HepG2 (cell line): ENCODE data around the gene CAPN8. TPM values are rescaled to one million over a fixed set of nuclear protein-coding genes. Genes with fewer than 3 reads are reported as not detected.
A peak's percentile ranks its signal among the peaks of the same experiment; 100 is the strongest.

ENCODE experiments used
- CSRNP2 ChIP-seq: sonication (generic); formaldehyde crosslinking; conservative IDR thresholded peaks from 2 replicates; pipeline ENCODE4 v1.8.0; 2022; ENCODE audit warnings: low read depth, missing genetic modification reagents
- FOXJ3 ChIP-seq: sonication (generic); formaldehyde crosslinking; IDR thresholded peaks from 2 replicates; pipeline ENCODE4 v1.4.0; 2020; ENCODE audit warnings: missing genetic modification reagents, mild to moderate bottlenecking, borderline replicate concordance
- GMEB1 ChIP-seq: sonication (generic); formaldehyde crosslinking; IDR thresholded peaks from 2 replicates; pipeline ENCODE4 v1.5.1; 2020; ENCODE audit warnings: missing genetic modification reagents, mild to moderate bottlenecking, borderline replicate concordance
- KMT2A ChIP-seq: sonication (generic); formaldehyde crosslinking; IDR thresholded peaks from 2 replicates; pipeline ENCODE4 v1.4.0; 2020; ENCODE audit warnings: missing genetic modification reagents
- MAFK ChIP-seq, 2 experiments: IDR thresholded peaks in 1 of 2; conservative IDR thresholded peaks in 1 of 2; 2 replicates each; pipeline ENCODE4 v1.6.1; 2011; ENCODE audit warnings: improper control_type of control experiment in 2 of 2, low read length in 2 of 2
- MED1 ChIP-seq: sonication (generic); formaldehyde crosslinking; IDR thresholded peaks from 2 replicates; pipeline ENCODE4 v1.4.0; 2020; ENCODE audit warnings: missing genetic modification reagents
- NR0B2 ChIP-seq: sonication (generic); formaldehyde crosslinking; IDR thresholded peaks from 2 replicates; pipeline ENCODE4 v1.4.0; 2020; ENCODE audit warnings: mild to moderate bottlenecking, missing genetic modification reagents
- RBM39 ChIP-seq: fragments of 200-400 bp; formaldehyde crosslinking; IDR thresholded peaks from one replicate; pipeline ENCODE4 v1.6.1; 2018; ENCODE audit warnings: antibody characterized with exemption, mild to moderate bottlenecking, low read depth, low read length; ENCODE audit not compliant: poor library complexity, severe bottlenecking
- RELA ChIP-seq: sonication (generic); formaldehyde crosslinking; IDR thresholded peaks from 2 replicates; pipeline ENCODE4 v1.4.0; 2020; ENCODE audit warnings: missing genetic modification reagents
- SOX5 ChIP-seq: IDR thresholded peaks from 2 replicates; pipeline ENCODE4 v1.6.1; 2016; ENCODE audit warnings: borderline replicate concordance
- SP4 ChIP-seq: sonication (generic); formaldehyde crosslinking; IDR thresholded peaks from 2 replicates; pipeline ENCODE4 v1.8.1; 2023; ENCODE audit warnings: mild to moderate bottlenecking, missing genetic modification reagents
- TFE3 ChIP-seq: IDR thresholded peaks from 2 replicates; pipeline ENCODE4 v1.6.1; 2016
- ZNF10 ChIP-seq: sonication (generic); formaldehyde crosslinking; IDR thresholded peaks from 2 replicates; pipeline ENCODE4 v1.4.0; 2020; ENCODE audit warnings: mild to moderate bottlenecking, low read depth, missing genetic modification reagents, borderline replicate concordance
- ZNF121 ChIP-seq: sonication (generic); formaldehyde crosslinking; IDR thresholded peaks from 2 replicates; pipeline ENCODE4 v1.5.0; 2020; ENCODE audit warnings: mild to moderate bottlenecking, missing genetic modification reagents
- ZNF143 ChIP-seq: sonication (generic); formaldehyde crosslinking; IDR thresholded peaks from 2 replicates; pipeline ENCODE4 v1.4.0; 2020; ENCODE audit warnings: missing genetic modification reagents
- ZNF180 ChIP-seq: sonication (generic); formaldehyde crosslinking; IDR thresholded peaks from 2 replicates; pipeline ENCODE4 v1.4.0; 2020; ENCODE audit warnings: low read depth, missing genetic modification reagents, borderline replicate concordance
- ZNF282 ChIP-seq: fragments of 450-650 bp; IDR thresholded peaks from 2 replicates; pipeline ENCODE4 v1.6.1; 2018; ENCODE audit not compliant: partially characterized antibody
- ZNF382 ChIP-seq: sonication (generic); formaldehyde crosslinking; IDR thresholded peaks from 2 replicates; pipeline ENCODE4 v1.5.0; 2020; ENCODE audit warnings: missing genetic modification reagents, mild to moderate bottlenecking, borderline replicate concordance
- ZNF414 ChIP-seq: sonication (generic); formaldehyde crosslinking; IDR thresholded peaks from 2 replicates; pipeline ENCODE4 v1.5.0; 2020; ENCODE audit warnings: missing genetic modification reagents
- ZNF567 ChIP-seq: sonication (generic); formaldehyde crosslinking; IDR thresholded peaks from 2 replicates; pipeline ENCODE4 v1.8.1; 2023; ENCODE audit warnings: mild to moderate bottlenecking, missing genetic modification reagents, borderline replicate concordance
- ZNF7 ChIP-seq: IDR thresholded peaks from 2 replicates; pipeline ENCODE4 v1.6.1; 2016; ENCODE audit warnings: missing biosample characterization, missing genetic modification reagents
- ZNF790 ChIP-seq: sonication (generic); formaldehyde crosslinking; IDR thresholded peaks from 2 replicates; pipeline ENCODE4 v1.8.0; 2022; ENCODE audit warnings: missing genetic modification reagents, mild to moderate bottlenecking, borderline replicate concordance
- ZSCAN21 ChIP-seq: sonication (generic); formaldehyde crosslinking; IDR thresholded peaks from 2 replicates; pipeline ENCODE4 v1.8.0; 2022; ENCODE audit warnings: mild to moderate bottlenecking, missing genetic modification reagents, moderate library complexity, borderline replicate concordance
- polyA plus RNA-seq, 8 experiments: library from polyadenylated mRNA; depleted of rRNA in 3 of 8; stranded (reverse) in 7 of 8; unstranded in 1 of 8; fragments of >200 nt; fragmentation: Illumina TruSeq in 4 of 8; extraction: Trizol in 4 of 8; gene quantifications; 2 replicates each; pipeline versions ENCODE4 v1.2.1 to v1.2.3, GENCODE V29; 2011 to 2016; ENCODE audit warnings: low read depth in 4 of 8, missing spikeins in 1 of 8, mixed read lengths in 1 of 8; ENCODE audit not compliant: insufficient read depth in 1 of 8
- total RNA-seq, 5 experiments: library from RNA; depleted of rRNA; stranded (reverse); fragments of >200 nt; fragmentation: Illumina TruSeq; extraction: Trizol; gene quantifications; 2 replicates each; pipeline ENCODE4 v1.2.3, GENCODE V29; 2016; ENCODE audit warnings: low read depth in 1 of 5

Gene CAPN8
- total and polyA plus RNA-seq, 2 of the 13 experiments (the other 11 are each of a cell fraction or from before 2014, with no cell fraction given) = 0.20 to 0.25 TPM

- TF ChIP-seq TFE3 (CRISPR knock-in tag) (no peak), KMT2A (no peak), ZNF414 (CRISPR knock-in tag) (no peak), SOX5 (CRISPR knock-in tag) (peak; percentile 62; the same call in 1 of the 2 replicates), ZNF7 (CRISPR knock-in tag) (no peak), ZNF790 (CRISPR knock-in tag) (no peak), ZNF143 (no peak), ZNF10 (no peak), ZNF282 (no peak), SP4 (CRISPR knock-in tag) (no peak), ZSCAN21 (CRISPR knock-in tag) (no peak), RELA (CRISPR knock-in tag) (no peak), MAFK (conservative IDR thresholded peaks at IDR 0.05 in 1 of 2, IDR thresholded peaks at IDR 0.05 in 1 of 2; ENCODE audit: low read length in 2 of 2) (no peak), ZNF121 (CRISPR knock-in tag) (no peak), ZNF382 (CRISPR knock-in tag) (no peak), RBM39 (no peak), GMEB1 (CRISPR knock-in tag) (no peak; the same call in 1 of the 2 replicates), ZNF567 (CRISPR knock-in tag) (no peak), NR0B2 (no peak), ZNF180 (CRISPR knock-in tag) (no peak), CSRNP2 (no peak), FOXJ3 (peak; percentile 42; the same call in 1 of the 2 replicates), MED1 (CRISPR knock-in tag) (0 out of 2 replicates have a peak, but pooled peaks have one; percentile 16)
Observed at GRCh38 chr1:223622132-223622842, 43.2 kb downstream of the CAPN8 start (continued).
